ENCODE data around the gene BICDL2. TPM values are rescaled to one million over a fixed set of nuclear protein-coding genes. Genes with fewer than 3 reads are reported as not detected.

Gene BICDL2
- total RNA-seq, 3 donors from 2014 or later = 31.5 to 50.1 TPM; not detected in 1

- DNase-seq (ENCODE audit: low spot score in 2 of 2) = no peak
- H3K9me3 ChIP-seq = no peaks in the 10 kb centered on the region
- peaks cover 0 to 21% of the 10 kb centered on the region in 2 donors for H3K27me3 ChIP-seq
- no peak for TF ChIP-seq POLR2AphosphoS5 (IDR thresholded peaks at IDR 0.05)
- TF ChIP-seq, protein P1, sequence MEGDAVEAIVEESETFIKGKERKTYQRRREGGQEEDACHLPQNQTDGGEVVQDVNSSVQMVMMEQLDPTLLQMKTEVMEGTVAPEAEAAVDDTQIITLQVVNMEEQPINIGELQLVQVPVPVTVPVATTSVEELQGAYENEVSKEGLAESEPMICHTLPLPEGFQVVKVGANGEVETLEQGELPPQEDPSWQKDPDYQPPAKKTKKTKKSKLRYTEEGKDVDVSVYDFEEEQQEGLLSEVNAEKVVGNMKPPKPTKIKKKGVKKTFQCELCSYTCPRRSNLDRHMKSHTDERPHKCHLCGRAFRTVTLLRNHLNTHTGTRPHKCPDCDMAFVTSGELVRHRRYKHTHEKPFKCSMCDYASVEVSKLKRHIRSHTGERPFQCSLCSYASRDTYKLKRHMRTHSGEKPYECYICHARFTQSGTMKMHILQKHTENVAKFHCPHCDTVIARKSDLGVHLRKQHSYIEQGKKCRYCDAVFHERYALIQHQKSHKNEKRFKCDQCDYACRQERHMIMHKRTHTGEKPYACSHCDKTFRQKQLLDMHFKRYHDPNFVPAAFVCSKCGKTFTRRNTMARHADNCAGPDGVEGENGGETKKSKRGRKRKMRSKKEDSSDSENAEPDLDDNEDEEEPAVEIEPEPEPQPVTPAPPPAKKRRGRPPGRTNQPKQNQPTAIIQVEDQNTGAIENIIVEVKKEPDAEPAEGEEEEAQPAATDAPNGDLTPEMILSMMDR (IDR thresholded peaks at IDR 0.05) = no peak
- TF ChIP-seq POLR2A (IDR thresholded peaks at IDR 0.05) = no peak
- H3K36me3 ChIP-seq = no peaks in the 10 kb centered on the region
- no peaks in the 10 kb centered on the region for H3K4me1 ChIP-seq
- intact Hi-C loops (cut with DNase I; ENCODE audit: low total_unique reads) = no loop called here
- no peak overlapping the region for H3K27ac ChIP-seq
- no peak overlapping the region for H3K4me3 ChIP-seq
Observed at GRCh38 chr16:3007957-3008689, 28.6 kb downstream of the BICDL2 start.

DNA sequence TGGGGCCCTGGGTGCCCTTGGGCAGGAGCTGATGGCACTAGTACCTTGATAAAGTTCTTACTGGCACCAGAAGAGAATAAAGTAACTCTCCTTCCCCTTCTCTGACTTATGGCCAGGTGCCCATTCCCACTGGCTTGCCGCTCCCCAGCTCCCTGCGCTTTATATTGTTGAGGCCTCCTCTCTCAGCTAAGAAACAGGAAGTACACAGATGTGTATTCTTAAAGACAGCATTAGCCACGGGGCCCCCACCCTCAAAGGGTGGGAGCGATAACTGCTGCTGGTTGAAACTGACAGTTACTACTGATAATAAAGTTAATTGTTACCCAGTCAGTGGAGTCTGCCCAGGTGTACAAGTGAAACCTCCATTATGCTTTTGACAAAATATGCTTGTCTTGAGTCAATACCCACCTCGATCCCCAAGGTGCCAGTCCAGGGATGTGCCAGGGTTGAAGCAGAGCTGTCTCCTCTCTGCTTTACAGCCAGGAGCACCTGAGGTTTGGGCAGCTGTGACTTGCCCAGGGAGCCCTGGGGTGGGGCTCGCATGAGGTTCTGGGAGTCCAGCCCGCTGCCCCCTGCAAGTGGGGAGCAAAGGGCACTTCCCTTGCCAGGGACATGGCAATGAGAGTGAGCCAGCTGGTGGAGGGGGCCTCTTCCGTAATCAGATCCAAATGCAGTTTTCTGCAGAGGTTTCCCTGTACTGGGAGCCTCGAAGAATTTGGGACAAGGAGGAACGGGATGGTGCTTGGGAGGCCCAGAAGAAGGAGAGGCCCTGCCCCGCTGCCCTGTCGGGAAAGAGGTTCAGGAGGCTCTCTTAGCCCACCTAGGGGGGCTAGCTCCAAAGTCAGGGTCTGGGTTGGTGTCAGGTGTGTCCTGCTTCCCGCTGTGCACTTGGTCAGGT, 29.4 kb downstream of the BICDL2 start:
- Histone ChIP-seq H3K27ac (no peak overlapping the region), H3K4me1 (no peaks in the 10 kb centered on the region)

GRCh38 chr16:3004781-3005284, 31.9 kb downstream of the BICDL2 start:
- no peak for DNase-seq (ENCODE audit: low spot score in 2 of 2)
- H3K9me3 ChIP-seq = no peaks in the 10 kb centered on the region
- TF ChIP-seq POLR2A (IDR thresholded peaks at IDR 0.05) = no peak
- TF ChIP-seq, protein P1 (IDR thresholded peaks at IDR 0.05) = no peak
- TF ChIP-seq POLR2AphosphoS5 (IDR thresholded peaks at IDR 0.05) = no peak
- no peaks in the 10 kb centered on the region for H3K4me1 ChIP-seq
- no peaks in the 10 kb centered on the region for H3K36me3 ChIP-seq
- intact Hi-C loops (cut with DNase I; ENCODE audit: low total_unique reads) = no loop called here
- H3K27ac ChIP-seq = no peak overlapping the region
- peaks cover 0 to 2% of the 10 kb centered on the region in 2 donors for H3K27me3 ChIP-seq
- H3K4me3 ChIP-seq = peak overlapping the region; percentile 17 to 63 (median 43)

More for the DNA sequence above, 29.4 kb downstream of the BICDL2 start:
- no peaks in the 10 kb centered on the region for H3K36me3 ChIP-seq
- intact Hi-C loops (cut with DNase I; ENCODE audit: low total_unique reads) = no loop called here
- peaks cover 0 to 16% of the 10 kb centered on the region in 2 donors for H3K27me3 ChIP-seq
- H3K4me3 ChIP-seq = no peak overlapping the region
- H3K9me3 ChIP-seq = no peaks in the 10 kb centered on the region
- no peak for DNase-seq (ENCODE audit: low spot score in 2 of 2)
- TF ChIP-seq POLR2AphosphoS5 (IDR thresholded peaks at IDR 0.05) (no peak), POLR2A (IDR thresholded peaks at IDR 0.05) (no peak)
- TF ChIP-seq, protein P1 (IDR thresholded peaks at IDR 0.05) = no peak

DNA sequence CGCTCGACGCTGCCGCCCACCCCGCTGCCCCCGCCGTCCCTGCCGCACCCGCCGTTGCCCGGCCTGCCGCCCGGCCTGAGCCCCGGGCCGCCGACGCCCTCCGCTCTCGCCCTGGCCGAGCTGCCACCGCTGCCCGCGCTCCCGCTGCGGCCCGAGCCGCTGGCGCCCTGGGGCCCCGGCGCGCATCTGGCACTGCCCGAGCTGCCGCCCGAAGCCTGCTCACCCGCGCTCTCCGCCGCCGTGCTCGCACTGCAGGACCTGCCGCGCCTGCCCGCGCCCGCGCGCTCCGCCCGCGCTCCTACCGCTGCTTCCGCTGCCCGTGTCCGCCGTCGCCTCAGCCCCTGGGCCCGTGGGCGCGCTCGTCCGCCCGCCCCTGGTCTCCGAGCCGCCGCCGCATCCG, 32.4 kb downstream of the BICDL2 start:
- TF ChIP-seq, protein P1 (IDR thresholded peaks at IDR 0.05) = no peak
- no peak for TF ChIP-seq POLR2A (IDR thresholded peaks at IDR 0.05)
- no peak for TF ChIP-seq POLR2AphosphoS5 (IDR thresholded peaks at IDR 0.05)
- peak overlapping the region in 1 of 2 donors; percentile 48 for H3K27ac ChIP-seq
- no peak for DNase-seq (ENCODE audit: low spot score in 2 of 2)
- no peaks in the 10 kb centered on the region for H3K4me1 ChIP-seq
- intact Hi-C loops (cut with DNase I; ENCODE audit: low total_unique reads) = no loop called here
- no peaks in the 10 kb centered on the region for H3K9me3 ChIP-seq
- H3K36me3 ChIP-seq = no peaks in the 10 kb centered on the region
- peaks cover 0 to 2% of the 10 kb centered on the region in 2 donors for H3K27me3 ChIP-seq
- H3K4me3 ChIP-seq = peak overlapping the region in 2 of 3 donors; percentile 43 to 63

All from breast epithelium (tissue), 4 donors.